ENCODE measurements around the gene CLDN20. TPM values are rescaled to one million over a fixed set of nuclear protein-coding genes. Genes with fewer than 3 reads are reported as not detected.

CLDN20 gene
- total RNA-seq, 4 donors from 2014 or later = 0.34 to 0.68 (median 0.34) TPM; not detected in 1

GRCh38 chr6:155274106-155274505 lies 10.3 kb downstream of the CLDN20 start:
- DNase-seq (ENCODE audit: low spot score in 2 of 2) = no peak
- intact Hi-C loops (cut with DNase I; ENCODE audit: low total_unique reads) = no loop called here
- no peak overlapping the region for H3K4me3 ChIP-seq (ENCODE audit: low read depth, poor library complexity, severe bottlenecking)
- WGBS, 2 donors = 33 to 35% methylated on average over 2 of the region's 2 CpGs
- TF ChIP-seq POLR2A (IDR thresholded peaks at IDR 0.05) (no peak), CTCF (IDR thresholded peaks at IDR 0.05) (no peak)

GRCh38 chr6:155274533-155274932 lies 10.7 kb downstream of the CLDN20 start:
- no peak overlapping the region for H3K4me3 ChIP-seq (ENCODE audit: low read depth, poor library complexity, severe bottlenecking)
- intact Hi-C loops (cut with DNase I; ENCODE audit: low total_unique reads) = no loop called here
- TF ChIP-seq CTCF (IDR thresholded peaks at IDR 0.05) (no peak), POLR2A (IDR thresholded peaks at IDR 0.05) (no peak)
- 16 to 44% methylated on average over 1 of the region's 1 CpG for WGBS, 2 donors
- peak in 1 of 2 donors; percentile 45 for DNase-seq (ENCODE audit: low spot score in 2 of 2)

GRCh38 chr6:155275808-155276480 lies 12.1 kb downstream of the CLDN20 start:
- intact Hi-C loops (cut with DNase I; ENCODE audit: low total_unique reads) = no loop called here
- no peak overlapping the region for H3K4me3 ChIP-seq (ENCODE audit: low read depth, poor library complexity, severe bottlenecking)
- TF ChIP-seq POLR2A (IDR thresholded peaks at IDR 0.05) = no peak
- TF ChIP-seq CTCF (IDR thresholded peaks at IDR 0.05) = no peak
- 52 to 68% methylated on average over 10 of the region's 10 CpGs for WGBS, 2 donors
- DNase-seq (ENCODE audit: low spot score in 2 of 2) = no peak

- DNase-seq (ENCODE audit: low spot score in 2 of 2) = no peak
- intact Hi-C loops (cut with DNase I; ENCODE audit: low total_unique reads) = no loop called here
- no peak overlapping the region for H3K4me3 ChIP-seq (ENCODE audit: low read depth, poor library complexity, severe bottlenecking)
- TF ChIP-seq CTCF (IDR thresholded peaks at IDR 0.05) (no peak), POLR2A (IDR thresholded peaks at IDR 0.05) (no peak)
Measured at GRCh38 chr6:155276638-155277037, 12.8 kb downstream of the CLDN20 start.

- no peak for DNase-seq (ENCODE audit: low spot score in 2 of 2)
- 72 to 76% methylated on average over 5 of the region's 5 CpGs for WGBS, 2 donors
- H3K4me3 ChIP-seq (ENCODE audit: low read depth, poor library complexity, severe bottlenecking) = no peak overlapping the region
- TF ChIP-seq CTCF (IDR thresholded peaks at IDR 0.05) = no peak
- TF ChIP-seq POLR2A (IDR thresholded peaks at IDR 0.05) = no peak
- intact Hi-C loops (cut with DNase I; ENCODE audit: low total_unique reads) = no loop called here
Measured at GRCh38 chr6:155278319-155279049, 14.7 kb downstream of the CLDN20 start.

Data from lower leg skin (tissue), 4 donors.